NCI-H187 (cell line): ENCODE data around the gene RAI14.
"Not testable (repeated sequence)": the region's sequence is repeated elsewhere in the genome, so short reads cannot be mapped to it uniquely, and the experiment has no call there.

Source experiments
- DNase-seq, 2 experiments: peaks; one replicate each; lab custom pipeline; 2025; lab: John Stamatoyannopoulos, UW

Gene RAI14

DNA sequence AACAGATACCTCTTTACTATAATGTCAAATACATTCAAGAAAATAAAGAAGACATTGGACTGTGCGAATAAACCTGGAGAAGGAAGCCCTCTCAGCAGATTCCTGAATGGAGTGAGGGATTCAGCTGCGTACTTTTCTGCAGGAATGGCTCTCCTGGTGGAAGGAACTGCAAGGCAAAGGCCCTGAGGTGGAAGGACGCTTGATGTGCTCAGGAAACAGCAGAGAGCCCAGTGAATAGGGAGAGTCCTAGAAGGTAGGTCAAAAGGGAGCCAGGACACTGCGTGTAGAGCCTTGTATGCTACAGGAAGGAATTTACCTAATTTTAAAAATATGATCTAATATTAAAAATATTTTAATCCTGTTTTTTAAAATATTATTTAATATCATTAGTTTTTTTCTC, 114.4 kb downstream of the RAI14 start:
- DNase-seq: no peak

DNA sequence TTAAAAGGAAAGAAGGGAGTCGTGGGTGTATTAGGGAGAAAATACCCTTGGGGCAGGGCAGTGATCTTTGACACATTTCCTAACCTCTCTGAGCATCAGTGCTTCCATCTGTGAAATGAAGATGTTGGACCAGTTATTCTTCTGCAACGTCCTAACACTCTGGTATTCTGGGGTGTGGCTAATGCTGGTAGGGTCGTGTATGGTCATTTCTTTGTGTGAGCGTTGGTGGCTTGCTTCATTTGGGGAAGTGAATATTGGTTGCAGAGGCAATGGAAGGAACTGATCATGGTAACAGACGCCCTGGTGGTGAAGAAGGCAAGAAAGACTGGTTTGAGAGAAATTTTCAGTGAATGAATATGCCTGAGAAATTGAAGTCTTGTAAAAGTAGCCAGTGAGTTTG, 114.9 kb downstream of the RAI14 start:
- DNase-seq: no peak

DNA sequence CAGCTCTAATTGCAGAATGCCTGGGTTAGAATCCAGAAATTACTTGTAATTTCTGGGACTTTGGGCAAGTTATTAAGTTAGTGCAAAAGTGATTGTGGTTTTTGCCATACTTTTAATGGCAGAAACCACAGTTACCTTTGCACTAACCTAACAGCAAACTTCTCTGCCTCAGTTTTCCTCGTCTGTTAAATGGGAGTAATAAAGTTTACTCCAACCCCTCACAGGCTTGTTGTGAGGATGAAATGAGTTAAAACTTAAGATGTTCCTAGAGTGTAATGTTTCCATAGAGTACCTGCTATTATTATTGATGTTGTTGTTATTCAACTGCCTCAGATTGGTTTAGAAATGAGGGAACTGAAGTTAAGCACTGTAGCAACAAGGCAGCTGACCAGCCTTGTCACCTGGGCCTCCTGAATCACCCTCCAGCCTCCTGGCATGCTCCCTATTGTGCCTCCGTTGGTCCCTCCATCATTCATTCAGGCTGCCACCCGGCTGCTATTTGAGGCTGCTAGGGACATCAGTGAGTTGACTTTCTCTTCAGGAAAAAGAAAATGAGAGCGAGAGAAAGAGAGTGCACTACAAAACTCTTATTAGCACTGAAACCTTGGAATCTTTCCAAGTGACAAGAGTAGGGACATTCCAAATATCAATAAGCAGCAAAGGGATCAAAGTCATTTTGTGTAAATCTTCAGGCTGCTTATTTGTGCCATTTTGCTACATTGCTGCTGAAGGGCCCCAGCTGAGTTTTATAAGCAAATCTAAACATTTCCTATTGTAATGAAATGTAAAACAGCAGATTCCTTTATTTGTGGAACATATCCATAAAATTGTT, 116.4 kb downstream of the RAI14 start:
- no peak for DNase-seq

DNA sequence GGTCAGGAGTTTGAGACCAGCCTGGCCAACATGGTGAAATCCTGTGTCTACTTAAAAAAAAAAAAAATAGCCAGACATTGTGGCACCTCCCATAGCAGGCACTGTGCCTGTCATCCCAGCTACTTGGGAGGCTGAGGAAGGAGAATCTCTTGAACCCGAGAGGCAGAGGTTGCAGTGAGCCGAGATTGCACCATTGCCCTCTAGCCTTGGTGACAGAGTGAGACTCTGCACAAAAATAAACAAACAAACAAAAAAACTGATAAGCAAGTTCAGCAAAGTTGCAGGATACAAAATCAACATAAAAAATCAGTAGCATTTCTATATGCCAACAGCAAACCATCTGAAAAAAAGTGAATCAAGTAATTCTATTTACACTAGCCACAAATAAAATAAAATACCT, 118.0 kb downstream of the RAI14 start:
- no peak for DNase-seq

DNA sequence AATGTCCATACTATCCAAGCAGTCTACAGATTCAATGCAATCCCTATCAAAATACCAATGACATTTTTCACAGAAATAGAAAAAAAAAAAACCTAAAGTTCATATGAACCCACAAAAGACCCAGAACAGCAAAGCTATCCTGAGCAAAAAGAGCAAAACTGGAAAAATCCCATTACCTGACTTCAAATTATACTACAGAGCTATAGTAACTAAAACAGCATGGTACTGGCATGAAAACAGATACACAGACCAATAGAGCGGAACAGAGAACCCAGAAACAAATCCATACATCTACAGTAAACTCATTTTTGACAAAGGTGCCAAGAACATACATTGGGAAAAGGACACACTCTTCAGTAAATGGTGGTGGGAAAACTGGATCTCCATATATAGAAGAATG, 118.5 kb downstream of the RAI14 start:
- DNase-seq: not testable (repeated sequence)

DNA sequence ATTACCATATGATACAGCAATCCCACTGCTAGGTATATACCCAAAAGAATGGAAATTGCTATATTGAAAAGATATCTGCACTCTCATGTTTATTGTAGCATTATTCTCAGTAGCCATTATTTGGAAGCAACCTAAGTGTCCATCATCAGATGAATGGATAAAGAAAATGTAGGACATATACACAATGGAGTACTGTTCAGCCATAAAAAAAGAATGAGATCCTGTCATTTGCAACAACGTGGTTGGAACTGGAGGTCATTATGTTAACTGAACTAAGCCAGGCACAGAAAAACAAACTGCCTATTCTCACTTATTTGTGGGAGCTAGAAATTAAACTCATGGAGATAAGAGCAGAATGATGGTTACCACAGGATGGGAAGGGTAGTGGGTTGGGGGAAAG, 119.8 kb downstream of the RAI14 start:
- no peak for DNase-seq

DNA sequence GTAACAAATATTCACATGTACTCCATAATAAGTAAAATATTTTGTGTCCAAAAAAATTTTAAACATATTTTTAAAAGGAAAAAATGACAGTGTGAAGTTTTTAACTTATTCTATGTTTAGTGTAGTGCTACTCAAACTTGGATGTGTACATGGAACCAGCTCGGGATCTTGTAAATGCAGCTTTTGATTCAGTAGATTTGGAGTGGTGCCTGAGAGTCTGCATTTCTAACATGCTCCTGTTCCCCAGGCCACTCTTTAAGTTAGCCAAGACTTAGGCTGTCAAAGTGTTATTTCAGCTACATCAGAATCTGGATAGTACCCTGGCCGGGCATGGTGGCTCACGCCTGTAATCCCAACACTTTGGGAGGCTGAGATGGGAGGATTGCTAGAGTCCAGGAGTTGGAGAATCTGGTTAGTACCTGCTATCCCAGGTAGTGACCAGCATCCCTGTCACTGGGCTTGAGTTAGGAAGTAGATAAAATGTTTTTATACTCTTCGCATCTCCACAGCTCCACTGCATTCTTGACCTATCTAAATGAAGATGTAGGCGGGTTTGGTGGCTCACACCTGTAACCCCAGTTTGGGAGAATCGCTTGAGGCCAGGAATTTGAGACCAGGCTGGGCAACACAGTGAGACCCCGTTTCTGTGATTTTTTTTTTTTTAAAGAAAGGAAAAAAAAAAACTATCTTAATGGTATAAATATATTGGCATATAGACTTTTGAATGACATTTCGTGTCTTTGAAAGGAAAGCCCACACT, 122.1 kb downstream of the RAI14 start:
- no peak for DNase-seq

DNA sequence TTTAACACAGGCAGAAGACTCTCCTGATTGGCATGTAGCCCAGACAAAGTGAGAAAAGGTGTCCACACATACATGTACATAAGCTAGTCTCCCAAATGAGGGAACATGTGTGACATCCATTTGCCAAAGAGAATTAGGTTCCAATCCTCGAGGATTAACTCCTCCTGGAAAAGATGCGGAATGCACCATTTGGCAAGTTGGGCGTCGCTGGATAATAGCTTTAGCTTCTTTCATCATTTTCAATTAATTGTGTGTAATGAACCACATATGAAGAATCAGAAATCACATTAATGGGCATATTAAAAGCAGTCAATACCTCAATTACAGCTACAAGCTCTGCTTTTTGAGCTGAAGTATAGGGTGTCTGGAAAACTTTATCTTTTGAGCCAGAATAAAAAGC, 127.8 kb downstream of the RAI14 start:
- DNase-seq: not testable (repeated sequence)

DNA sequence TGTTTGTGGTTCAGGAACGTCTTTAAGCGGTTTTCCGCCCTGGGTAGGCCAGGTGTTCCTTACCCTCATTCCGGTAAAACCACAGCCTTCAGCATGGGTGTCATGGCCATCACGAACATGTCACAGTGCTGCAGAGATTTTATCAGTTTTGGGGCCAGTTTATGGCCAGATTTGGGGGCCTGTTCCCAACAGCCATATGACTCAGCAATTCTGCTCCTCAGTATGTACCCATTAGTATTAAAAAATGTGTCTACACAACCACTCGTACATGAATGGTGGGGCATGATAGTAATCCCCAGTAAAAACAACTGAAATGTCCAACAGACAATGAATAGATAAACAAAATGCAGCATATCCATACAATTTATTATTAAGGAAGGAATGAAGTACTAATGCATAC, 130.9 kb downstream of the RAI14 start:
- no peak for DNase-seq

DNA sequence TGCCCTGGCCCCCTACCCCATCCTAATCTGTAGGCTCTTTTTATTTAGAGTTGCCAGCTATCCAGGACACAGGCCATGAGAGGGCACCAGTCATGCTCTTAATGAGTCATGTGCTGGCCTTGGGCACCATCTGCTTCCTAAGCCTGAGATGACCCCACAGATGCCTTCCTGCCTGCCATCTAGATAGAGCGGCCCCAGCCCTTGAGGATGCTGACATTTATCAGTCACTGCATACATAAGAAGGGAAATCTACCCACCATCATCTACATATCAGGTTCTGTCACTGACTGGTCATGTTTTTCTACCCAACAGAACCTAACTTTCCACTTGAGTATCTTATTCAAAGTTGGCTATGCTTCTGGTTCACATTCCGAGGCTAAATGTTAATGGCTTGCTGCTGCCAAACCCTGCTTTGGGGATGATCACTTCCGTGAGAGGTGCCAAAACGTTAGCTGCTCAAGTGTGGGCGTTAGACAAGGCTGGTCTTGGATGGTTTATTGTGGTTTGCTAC, 132.9 kb downstream of the RAI14 start:
- no peak for DNase-seq

DNA sequence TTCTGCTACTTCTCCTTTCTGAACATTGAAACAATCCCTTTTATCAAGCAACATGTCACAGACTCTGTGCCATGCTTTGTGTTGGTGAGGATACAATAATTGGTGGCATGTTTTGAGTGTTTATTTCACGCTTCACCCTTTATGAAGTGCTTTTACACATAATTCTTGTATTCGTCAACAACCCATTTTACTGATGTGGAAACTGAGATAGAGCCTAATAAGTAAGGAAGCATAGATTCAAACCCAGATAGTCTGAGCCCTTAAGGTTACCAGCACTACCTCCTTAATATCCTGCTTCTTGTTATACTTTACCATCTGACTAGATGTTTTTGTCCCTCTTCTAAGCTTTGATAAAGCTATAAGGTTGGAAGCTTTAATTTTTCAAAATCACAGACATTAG, 133.5 kb downstream of the RAI14 start:
- DNase-seq: no peak

DNA sequence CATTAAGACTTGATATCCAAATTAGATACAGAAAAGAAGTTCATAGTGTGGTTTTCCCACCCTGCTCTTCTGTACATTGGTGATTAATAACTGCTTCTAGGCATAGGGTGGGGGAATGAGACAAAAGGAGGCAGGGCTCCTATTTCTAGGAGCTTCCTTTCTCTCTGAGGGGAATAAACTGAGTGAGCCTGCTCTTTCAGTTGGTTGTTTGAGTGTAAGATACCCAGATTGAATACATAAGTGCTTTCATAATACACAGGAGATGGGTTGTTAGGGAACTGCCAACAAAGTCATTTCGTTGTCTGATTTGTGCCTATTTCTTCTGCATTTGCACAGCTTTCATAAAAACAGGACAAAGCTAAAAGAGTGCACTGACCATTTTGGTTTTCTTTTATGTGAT, 133.9 kb downstream of the RAI14 start:
- DNase-seq: no peak

DNA sequence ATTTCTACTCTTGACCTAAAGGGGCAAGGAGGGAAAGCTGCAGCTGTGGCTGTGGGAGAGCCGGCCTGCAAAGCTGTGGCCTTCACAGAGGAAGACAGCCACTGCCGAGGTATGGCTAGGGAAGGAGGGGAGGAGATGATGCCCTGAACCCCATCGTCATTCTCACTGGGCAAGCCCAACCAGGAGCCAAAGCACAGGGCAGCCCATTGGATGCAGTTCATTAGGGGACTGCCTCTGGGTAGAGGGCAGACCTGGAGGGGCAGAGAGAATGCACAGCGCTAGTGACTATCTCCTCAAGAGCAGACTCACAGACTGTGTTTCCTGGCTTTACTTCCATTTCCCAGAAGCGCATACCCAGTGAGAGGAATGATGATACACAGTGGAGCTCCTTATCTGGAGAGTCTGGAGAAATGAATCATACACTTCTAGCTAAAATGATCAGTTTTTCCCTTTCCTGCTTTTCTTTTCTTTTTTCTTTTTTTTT, 135.7 kb downstream of the RAI14 start:
- no peak for DNase-seq

DNA sequence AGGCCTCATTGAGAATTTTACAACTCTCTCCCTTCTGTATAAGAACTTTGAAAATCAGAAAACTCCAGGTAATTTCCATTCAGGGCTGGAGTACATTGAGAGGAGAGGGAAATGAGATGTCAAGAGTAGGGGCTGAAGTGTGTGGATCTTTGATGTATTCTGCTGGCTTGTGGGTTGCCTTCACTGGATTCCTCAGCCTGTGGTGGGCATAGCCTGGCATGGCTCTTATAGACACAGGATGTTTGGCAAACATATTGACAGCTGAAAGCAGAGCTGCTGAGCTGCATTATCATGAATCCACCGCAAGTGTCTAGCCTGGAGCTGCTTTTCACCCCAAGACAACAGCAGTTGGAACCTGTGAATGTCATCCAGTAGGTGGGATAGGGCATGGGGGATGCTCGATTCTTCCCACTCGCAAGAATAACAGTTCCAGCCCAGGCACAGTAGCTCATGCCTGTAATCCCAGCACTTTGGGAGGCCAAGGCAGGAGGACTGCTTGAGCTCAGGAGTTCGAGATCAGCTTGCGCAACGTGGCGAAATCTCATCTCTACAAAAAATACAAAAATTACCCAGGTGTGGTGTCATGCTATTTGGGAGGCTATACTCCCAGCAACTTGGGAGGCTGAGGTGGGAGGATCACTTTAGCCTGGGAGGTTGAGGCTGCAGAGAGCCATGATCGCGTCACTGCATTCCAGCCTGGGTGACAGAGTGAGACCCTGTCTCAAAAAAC, 146.9 kb downstream of the RAI14 start:
- DNase-seq: no peak

DNA sequence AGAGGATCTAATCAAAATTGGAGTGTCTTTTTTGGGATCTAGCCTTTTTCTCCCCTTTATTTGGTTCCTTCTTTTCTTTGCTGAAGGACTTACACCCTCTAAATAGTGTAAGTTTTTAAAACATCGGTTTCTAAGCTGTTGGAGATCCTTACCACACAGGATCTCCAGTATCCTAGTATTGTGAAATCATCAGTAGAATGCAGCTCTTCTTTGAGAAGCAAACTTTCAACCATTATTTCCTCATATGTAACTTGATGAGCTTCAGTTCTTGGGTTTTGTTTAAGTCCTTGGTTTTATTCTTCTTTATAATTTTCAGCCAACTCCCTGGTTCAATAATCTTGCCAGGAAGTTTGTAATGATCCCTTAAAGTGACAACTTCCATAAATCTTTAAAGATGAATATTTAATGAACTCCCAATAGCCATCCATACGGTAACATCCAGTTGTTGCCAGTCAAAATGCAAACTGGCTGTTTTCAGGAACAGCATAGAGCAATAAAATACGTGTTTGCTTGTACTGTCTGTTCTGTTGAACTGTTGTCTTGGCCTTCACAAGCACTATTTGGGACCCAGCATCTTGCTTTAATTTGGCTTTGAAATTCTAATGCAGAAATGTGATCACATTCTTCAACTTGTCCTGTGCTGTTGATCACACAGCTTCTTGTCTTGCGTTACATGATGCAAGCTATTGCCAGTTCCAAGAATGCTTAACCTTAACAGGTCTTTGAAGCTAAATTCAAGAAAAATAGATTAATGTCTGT, 148.0 kb downstream of the RAI14 start:
- no peak for DNase-seq

DNA sequence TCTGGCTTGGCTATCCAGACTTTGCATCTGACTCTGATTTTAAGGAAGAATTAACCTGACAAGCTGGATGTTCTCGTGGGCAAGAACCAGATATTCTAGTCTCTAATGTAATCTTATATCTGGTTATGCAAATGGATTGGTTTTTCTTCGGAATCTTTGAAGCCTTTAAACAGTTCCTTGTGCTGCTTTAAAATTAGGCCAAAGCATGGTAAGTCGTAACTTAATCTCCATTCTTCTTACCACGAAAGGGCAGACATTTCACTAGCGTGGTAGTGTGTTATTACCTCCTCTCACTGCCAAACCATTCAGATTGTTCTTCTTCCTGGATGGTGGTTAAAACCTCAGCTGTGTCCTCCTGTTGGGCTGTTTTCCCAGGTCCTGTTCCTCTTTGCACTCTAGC, 148.8 kb downstream of the RAI14 start:
- no peak for DNase-seq

DNA sequence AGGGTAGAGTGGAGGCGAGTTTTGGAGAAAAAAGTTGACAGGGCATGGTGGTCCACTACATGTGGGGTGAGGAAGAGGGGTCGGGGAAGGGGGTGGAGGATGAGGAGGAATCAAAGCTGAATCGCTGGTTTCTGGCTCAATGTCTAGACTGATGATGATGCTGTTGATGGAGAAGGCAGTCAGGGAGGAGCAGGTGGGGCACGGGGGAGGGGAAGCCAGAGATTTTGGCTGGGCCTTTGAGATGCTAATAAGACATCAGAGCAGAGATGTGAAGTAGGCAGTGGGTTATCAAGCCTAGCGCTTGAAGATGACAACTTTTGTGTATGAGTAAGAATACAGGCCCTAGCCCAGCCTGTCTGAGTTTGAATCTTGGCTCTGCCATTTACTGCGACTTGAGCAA, 150.4 kb downstream of the RAI14 start:
- DNase-seq: no peak

DNA sequence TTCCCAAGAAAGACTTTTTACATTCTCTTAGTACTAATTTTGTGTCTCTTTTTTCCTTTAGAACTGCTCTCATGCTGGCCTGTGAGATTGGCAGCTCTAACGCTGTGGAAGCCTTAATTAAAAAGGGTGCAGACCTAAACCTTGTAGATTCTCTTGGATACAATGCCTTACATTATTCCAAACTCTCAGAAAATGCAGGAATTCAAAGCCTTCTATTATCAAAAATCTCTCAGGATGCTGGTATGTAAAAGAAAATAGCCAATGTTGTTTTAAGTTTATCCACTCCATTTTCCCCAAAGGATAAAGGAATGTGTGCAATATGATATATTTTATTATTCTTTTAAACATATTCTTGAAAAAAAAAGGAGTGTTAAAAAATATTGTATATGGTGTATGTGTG, 155.6 kb downstream of the RAI14 start:
- DNase-seq: no peak

DNA sequence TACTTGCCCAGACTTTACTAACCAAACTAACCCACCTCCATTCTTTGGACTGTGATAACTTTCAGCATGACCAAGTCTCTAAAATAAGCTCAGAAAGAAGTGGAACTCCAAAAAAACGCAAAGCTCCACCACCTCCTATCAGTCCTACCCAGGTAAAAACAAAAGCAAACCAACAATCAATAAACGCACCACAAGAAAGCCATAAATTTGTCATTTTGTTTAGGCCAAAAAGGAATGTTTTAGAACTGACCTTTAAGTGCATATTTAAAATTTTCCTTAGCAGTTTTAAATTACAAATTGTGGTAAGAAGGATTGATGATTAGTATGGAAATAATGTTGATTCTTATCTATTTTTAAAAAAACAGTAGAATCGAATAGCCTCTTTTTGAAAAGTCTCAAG, 157.4 kb downstream of the RAI14 start:
- no peak for DNase-seq

DNA sequence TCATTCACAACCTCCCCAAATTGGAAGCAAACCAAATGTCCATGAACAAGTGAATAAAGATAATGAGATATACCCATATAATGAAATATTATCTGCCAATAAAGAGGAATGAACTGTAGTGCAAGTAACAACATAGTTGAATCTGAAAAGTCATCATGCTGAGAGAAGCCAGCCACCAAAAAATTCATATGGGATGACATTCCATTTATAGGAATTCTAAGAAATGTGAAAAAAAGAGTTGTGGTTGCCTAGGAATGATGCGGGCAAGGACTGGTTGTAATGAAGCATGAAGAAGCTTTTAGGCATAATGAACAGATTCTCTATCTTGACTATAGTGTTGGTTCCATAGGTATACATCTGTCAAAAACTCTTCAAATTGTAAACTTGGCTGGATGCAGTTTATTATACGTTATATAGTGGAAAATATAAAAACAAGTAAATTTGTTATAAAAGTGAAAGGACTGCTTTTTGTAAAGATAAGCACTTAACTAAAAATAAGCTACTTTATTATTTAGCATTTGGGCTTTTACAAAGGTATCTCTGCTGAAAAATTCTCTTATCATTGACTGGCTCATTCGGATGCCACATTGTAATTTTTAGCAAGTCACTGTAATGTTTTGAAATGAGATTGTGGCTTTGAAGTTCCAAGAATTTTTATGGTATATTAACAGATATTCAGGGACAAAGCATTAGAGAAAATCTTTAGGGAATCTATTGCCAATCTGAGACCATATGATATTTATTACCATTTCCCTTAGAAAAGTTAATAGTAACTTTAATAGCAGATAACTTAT, 161.6 kb downstream of the RAI14 start:
- no peak for DNase-seq

DNA sequence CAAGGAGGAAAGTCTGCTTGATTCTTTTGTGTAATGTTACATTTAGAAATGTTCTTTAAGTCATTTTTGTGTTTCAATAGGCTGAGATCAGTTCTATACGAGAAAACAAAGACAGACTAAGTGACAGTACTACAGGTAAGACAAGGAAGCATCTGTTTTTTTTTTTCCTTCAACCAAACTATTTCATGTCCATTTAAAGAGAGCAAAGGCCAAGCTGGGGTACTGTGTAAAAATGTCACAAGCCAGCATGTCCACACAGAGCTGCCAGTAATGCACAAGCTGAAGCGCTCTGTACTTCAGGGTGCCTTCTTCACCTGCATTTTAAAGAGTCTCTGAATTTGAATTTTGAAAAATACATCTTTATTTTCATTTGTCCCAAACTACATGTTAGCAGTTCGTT, 162.6 kb downstream of the RAI14 start:
- DNase-seq: no peak
